GM12892 (cell line): ENCODE measurements around the gene FOXK2.

Experiments used
- DNase-seq: peaks from one replicate; pipeline ENCODE4 v3.0.0; 2011; ENCODE audit not compliant: insufficient read length
- FAIRE-seq: peaks from 2 replicates; lab custom pipeline; 2011; peaks lifted over from hg19 to GRCh38; lab: Jason Lieb, UNC
- POLR2A ChIP-seq: IDR thresholded peaks from 2 replicates; pipeline ENCODE4 v1.6.1; 2011; ENCODE audit warnings: low read depth, low read length, control low read depth
- POLR2AphosphoS5 ChIP-seq: IDR thresholded peaks from 2 replicates; pipeline ENCODE4 v1.6.1; 2011; ENCODE audit warnings: low read depth, low read length, control low read depth
- TAF1 ChIP-seq: IDR thresholded peaks from 2 replicates; pipeline ENCODE4 v1.6.1; 2011; ENCODE audit warnings: low read depth, mild to moderate bottlenecking, control low read depth, low read length, borderline replicate concordance

Gene FOXK2

DNA sequence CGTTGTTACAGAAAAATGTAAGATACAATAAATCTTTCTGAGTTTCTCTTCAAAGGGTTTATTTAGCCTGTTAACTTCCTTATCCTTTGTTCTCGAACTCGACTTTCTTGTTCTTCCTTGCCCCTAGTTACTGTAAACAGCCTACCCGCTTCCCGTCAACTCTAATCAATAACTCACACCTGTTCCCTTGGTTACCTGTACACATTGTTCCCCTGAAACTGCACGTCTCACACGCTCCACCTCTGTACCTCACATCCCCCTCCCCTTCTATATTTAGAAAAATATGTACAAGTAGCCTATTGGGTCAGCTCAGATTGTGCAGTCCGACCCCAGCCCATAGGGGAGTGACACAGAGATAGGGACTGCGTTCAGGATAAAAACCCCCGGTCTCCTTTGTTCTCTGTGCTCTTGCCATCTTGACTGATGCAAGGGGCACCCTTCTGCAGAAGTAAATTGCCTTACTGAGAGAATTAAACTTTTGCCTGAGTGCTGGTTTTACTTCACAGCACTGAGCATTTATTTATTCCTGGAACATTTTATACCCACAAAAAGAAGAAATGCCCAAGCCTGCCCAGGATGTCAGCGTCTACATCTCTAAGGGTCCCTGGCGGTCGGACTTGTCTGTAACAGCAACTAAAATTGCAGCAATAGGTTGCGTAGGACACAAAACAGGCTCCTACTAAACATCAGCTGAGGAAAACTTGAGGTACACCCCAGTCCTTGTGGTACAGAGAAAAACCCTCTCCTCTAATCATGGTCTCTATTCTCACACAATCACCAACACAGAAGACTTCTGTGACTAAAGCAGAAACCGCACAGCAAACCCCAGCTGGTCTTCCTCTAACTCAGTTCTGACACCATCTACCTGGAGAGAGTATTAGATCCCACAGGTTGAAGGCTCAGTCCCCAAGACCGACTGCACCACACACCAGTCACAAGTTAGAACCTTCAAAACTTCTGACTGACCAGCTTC, 117.4 kb downstream of the FOXK2 start:
- DNase-seq (no peak), FAIRE-seq (no peak)
- TF ChIP-seq POLR2A (no peak), TAF1 (no peak), POLR2AphosphoS5 (no peak)

DNA sequence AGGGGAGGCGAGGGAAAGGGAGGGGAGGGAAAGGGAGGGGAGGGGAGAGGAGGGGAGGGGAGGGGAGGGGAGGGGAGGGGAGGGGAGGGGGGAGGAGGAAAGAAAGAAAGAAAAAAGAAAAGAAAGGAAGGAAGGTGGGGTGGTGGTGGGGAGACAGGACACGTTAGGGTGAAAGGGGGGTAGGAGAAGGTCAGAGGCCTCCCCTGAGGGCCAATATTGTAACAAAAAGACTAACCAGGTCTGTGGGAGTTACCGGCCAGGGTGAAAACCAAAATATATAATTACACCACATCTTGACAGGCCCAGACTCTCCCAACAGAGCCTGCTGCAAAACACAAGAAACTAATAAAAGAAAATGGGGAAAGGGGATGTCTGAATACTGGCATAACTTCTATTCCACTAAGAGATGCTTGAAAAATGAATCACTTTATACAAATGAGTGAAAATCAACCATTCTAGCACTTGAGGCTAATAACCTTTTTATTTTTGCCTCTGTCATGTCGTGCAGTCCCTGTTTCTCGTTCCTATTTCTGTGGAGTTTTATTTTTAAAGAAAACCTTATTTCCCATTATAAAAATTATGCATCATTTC, 118.7 kb downstream of the FOXK2 start:
- TF ChIP-seq POLR2AphosphoS5: no peak
- no peak for TF ChIP-seq TAF1
- no peak for TF ChIP-seq POLR2A
- no peak for DNase-seq
- no peak for FAIRE-seq

DNA sequence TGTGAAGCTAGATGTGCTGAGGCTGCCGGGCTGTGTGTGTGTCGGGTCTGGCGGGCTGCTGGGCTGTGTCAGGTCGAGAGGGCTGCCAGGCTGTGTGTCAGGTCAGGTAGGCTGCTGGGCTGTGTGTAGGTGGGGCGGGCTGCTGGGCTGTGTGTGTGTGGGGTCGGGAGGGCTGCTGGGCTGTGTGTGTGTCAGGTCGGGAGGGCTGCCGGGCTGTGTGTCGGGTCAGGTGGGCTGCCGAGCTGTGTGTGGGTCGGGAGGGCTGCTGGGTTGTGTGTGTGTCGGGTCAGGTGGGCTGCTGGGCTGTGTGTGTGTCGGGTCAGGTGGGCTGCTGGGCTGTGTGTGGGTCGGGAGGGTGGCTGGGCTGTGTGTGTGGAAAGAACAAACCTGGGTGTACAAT, 120.1 kb downstream of the FOXK2 start:
- TF ChIP-seq POLR2AphosphoS5: no peak
- no peak for TF ChIP-seq TAF1
- no peak for TF ChIP-seq POLR2A
- no peak for FAIRE-seq

DNA sequence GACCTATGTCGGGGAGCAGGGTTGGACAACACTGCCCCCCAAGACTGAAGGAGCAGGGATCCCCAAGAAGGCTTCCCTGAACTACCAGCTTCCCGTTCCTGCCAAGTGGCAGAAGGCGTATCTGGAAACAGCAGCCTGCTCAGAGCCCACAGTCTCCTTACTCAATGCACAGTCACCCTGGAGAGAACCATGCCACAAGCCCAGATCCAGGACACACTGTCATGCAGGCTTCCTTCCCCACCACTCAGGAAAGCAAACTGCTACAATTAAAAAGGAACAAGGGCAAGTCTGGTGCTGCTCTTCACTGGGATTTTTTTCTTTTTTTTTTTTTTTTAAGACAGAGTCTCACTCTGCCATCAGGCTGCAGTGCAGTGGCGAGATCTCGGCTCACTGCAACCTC, 120.5 kb downstream of the FOXK2 start:
- FAIRE-seq (no peak), DNase-seq (no peak)
- no peak for TF ChIP-seq POLR2A
- no peak for TF ChIP-seq TAF1
- no peak for TF ChIP-seq POLR2AphosphoS5

More for the DNA sequence above, 120.1 kb downstream of the FOXK2 start:
- no peak for DNase-seq

DNA sequence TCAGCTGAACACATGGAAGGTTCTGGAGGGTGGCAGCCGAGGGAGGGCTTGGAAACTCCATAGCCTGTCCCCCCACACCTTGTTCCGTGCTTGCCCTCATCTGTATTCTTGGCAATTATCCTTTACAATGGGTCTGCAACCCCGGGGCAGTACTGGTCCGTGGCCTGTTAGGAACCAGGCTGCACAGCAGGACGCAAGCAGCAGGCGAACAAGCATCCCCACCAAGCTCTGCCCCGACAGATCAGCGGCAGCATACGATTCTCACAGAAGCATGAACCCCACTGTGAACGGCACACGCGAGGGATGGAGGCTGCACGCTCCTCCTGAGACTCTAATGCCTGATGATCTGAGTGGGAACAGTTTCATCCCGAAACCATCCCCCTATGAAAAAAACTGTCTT, 122.5 kb downstream of the FOXK2 start:
- DNase-seq (no peak), FAIRE-seq (no peak)
- TF ChIP-seq POLR2A (no peak), TAF1 (no peak), POLR2AphosphoS5 (no peak)

DNA sequence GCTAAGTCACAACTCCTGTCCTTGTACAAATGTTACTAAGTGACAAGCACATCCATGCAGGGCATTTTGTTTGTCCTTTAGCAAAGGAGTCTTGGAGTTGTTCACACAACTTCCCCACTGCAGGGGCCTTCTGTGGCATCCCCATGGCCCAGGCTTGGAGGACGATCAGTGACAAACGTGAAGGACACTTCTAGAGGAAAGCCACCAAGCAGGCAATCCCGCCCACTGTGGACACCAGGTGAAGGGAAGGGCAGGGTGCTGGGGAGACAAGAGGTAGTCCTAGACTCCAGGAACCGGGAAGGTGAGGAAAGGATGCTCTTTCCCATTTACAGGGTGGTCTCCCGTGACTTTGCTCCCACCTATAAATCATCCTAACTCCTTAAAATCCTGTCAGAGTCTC, 124.6 kb downstream of the FOXK2 start:
- TF ChIP-seq POLR2AphosphoS5 (no peak), POLR2A (no peak), TAF1 (no peak)
- no peak for FAIRE-seq
- DNase-seq: no peak

DNA sequence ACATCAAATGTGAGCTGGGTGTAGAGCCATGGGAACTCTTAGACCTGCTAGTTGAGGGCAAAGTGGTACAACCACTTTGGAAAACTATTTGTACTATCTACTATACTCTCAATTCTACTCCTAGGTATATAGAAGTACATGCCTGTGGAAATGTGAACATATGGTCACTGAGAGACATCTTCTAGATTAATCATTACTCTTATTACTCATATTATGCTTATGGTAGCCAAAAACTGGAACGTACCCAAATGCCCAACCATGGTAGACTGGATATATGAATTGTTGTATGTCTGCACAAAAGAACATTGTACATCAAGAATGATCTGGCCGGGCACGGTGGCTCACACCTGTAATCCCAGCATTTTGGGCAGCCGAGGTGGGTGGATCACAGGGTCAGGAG, 126.0 kb downstream of the FOXK2 start:
- no peak for FAIRE-seq
- TF ChIP-seq POLR2A (no peak), POLR2AphosphoS5 (no peak), TAF1 (no peak)
- no peak for DNase-seq

DNA sequence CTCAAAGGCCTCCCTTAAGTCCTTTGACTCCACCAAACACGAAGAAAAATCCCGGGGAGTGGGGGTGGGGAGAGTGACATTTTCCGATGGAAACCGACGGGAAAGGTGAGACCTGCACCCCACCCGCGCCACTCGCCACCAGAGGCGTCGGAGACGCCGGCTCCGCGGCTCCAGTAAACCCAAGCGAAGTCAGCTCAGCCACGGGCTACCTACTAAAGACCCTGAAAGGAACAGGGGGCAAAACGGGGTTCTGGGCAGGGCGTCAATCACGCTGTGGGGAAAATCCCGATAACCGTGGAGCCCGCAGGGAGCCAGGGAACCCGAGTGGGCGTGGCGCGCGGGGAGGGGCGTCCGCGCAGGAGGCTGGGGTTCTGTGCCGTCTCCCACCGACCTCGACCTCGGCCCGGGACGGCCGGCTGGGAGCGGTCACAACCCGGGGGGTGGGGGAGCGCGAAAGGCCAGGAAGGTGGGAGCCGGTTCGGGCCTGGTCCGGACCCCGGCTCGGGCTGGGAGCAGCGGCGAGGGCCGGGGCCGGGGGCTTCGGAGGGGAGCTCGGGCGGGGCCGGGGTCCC, 128.1 kb downstream of the FOXK2 start:
- peak; percentile 63 for DNase-seq
- TF ChIP-seq POLR2A (no peak), POLR2AphosphoS5 (no peak), TAF1 (no peak; the same call in 1 of the 2 replicates)
- no peak for FAIRE-seq

DNA sequence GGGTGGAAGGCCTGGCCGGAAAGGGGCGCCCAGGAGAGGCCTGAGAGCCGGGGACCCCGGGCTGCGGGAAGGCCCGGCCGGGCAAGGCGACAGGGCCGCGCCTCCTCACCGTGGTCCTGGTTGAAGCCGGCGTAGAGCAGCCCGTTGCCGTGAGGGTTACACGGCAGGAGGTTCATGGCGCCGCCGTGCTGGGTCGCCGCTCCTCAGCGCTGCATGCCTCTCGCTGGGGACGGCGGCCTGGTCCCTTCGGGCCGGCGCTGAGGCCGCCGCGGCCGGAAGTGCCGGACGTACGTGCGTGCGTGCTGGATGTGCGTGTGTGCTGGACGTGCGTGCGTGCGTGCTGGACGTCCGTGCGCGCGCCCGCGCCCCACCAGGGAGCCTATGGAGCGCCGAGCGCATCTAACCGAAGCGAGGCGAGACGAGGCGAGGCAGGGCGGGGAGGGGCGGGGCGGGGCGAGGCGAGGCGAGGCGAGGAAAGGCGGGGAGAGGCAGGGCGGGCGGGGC, 128.7 kb downstream of the FOXK2 start, which contains the start of gene WDR45B:
Gene WDR45B, minus strand, starts transcription at position 280 of the 504 bp plus-strand sequence. Its CDS starts 104 bp downstream, at position 176.
- FAIRE-seq: peak; percentile 99
- TF ChIP-seq POLR2A (peak; percentile 94), POLR2AphosphoS5 (peak; percentile 91), TAF1 (peak; percentile 33)
- peak; percentile 94 for DNase-seq

DNA sequence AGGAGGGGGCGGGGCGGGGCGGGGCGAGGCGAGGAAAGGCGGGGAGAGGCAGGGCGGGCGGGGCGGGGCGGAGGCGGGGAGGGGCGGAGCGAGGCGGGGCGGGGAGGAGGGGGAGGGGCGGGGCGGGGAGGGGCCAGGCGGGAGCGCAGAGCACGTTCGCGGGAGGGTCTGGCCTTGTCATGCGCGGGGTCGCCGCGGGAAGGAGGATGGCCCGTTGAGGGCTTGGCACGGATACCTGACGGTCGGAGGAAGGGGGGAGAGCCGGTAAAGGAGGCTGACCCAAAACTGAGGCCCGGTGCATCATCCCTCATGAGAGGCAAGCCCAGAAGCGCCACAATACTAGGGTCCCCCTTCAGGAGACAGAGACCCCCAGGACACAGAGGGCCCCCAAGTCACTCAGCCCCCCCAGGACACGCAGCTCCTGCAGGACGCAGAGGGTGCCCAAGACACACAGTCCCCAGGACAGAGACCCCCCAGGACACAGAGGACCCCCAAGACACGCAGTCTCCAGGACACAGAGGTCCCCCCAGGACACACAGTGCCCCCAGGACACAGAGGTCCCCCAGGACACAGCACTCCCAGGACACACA, 129.3 kb downstream of the FOXK2 start:
- TF ChIP-seq POLR2AphosphoS5 (no peak), TAF1 (no peak), POLR2A (no peak)
- DNase-seq: peak; percentile 54
- no peak for FAIRE-seq

DNA sequence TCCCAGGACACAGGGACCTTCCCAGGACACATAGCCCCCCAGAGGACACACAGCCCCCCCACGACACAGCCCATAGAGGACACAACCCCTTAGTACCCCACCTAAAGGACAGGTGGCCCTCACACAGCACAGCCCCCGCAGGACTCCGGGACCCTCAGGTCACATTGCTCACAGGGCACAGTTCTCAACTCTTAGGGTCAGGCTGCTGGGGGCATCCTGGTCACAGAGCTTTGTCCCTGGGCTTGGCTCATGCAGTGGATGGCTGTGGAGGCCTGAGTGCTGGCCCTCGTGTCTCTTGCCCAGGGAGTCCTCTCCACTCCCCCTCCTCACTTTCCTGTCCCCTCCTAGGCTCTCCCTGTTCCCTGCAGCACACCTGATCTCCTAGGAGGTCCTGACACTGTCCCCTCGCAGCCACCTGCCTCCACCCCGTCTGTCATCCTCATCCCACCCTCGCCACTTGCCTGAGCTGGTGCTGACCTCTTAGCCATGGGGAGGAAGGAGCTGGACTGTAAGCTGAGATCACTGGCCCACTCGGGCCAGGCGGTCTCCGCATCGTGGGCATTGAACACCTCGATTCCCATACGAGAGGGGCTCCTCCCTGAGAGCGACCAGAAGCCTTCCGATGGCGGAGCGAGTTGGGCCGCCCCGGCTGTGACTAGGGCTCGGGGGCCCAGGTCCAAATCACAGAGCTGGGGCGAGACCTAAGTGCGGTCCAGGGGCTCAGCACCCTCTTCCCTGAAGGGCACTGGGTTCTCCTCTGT, 130.1 kb downstream of the FOXK2 start:
- FAIRE-seq: no peak
- TF ChIP-seq POLR2AphosphoS5 (no peak), TAF1 (no peak), POLR2A (no peak)
- no peak for DNase-seq

DNA sequence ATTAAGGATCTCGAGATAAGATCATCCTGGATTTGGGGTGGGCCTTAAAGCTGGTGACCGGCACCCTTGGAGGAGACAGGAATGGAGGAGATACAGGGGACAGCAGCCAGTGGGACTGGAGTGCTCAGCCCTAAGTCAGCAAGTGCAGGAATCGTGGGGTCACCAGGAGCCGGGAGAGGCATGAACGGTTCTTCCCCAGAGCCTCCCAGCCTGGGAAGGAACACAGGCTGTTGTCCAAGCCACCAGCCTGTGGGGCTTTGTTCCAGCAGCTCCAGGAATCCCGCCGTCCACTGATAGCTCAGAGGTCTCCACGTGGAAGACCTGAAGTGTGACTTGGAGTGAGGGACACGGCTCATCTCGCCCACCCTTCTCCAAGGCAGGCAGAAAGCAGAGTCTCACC, 131.2 kb downstream of the FOXK2 start:
- no peak for FAIRE-seq
- no peak for DNase-seq
- no peak for TF ChIP-seq POLR2A
